Measurements from ENCODE around the gene FAM222B.

- TF ChIP-seq POLR2A (IDR thresholded peaks at IDR 0.05), result no peak
- TF ChIP-seq CTCF (IDR thresholded peaks at IDR 0.05), result no peak
Observed at GRCh38 chr17:28756049-28756804, 86.4 kb downstream of the FAM222B start.
